Measurements from ENCODE around the gene MYMK. TPM values are rescaled to one million over a fixed set of nuclear protein-coding genes. Genes with fewer than 3 reads are reported as not detected.

MYMK gene
- total RNA-seq, 4 donors from 2014 or later = not detected

- DNase-seq (ENCODE audit: low spot score in 2 of 2) = no peak
- TF ChIP-seq, protein P1, sequence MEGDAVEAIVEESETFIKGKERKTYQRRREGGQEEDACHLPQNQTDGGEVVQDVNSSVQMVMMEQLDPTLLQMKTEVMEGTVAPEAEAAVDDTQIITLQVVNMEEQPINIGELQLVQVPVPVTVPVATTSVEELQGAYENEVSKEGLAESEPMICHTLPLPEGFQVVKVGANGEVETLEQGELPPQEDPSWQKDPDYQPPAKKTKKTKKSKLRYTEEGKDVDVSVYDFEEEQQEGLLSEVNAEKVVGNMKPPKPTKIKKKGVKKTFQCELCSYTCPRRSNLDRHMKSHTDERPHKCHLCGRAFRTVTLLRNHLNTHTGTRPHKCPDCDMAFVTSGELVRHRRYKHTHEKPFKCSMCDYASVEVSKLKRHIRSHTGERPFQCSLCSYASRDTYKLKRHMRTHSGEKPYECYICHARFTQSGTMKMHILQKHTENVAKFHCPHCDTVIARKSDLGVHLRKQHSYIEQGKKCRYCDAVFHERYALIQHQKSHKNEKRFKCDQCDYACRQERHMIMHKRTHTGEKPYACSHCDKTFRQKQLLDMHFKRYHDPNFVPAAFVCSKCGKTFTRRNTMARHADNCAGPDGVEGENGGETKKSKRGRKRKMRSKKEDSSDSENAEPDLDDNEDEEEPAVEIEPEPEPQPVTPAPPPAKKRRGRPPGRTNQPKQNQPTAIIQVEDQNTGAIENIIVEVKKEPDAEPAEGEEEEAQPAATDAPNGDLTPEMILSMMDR (IDR thresholded peaks at IDR 0.05) = no peak
- no peak for TF ChIP-seq POLR2A (IDR thresholded peaks at IDR 0.05)
- 84% methylated on average over 11 to 14 of the region's 14 CpGs for WGBS, 2 donors
- intact Hi-C loops (cut with DNase I; ENCODE audit: low total_unique reads) = no loop called here
- no peak overlapping the region for H3K4me3 ChIP-seq (ENCODE audit: low read depth, poor library complexity, severe bottlenecking)
Measured at GRCh38 chr9:133522073-133522910, 2.5 kb downstream of the MYMK start.

DNA sequence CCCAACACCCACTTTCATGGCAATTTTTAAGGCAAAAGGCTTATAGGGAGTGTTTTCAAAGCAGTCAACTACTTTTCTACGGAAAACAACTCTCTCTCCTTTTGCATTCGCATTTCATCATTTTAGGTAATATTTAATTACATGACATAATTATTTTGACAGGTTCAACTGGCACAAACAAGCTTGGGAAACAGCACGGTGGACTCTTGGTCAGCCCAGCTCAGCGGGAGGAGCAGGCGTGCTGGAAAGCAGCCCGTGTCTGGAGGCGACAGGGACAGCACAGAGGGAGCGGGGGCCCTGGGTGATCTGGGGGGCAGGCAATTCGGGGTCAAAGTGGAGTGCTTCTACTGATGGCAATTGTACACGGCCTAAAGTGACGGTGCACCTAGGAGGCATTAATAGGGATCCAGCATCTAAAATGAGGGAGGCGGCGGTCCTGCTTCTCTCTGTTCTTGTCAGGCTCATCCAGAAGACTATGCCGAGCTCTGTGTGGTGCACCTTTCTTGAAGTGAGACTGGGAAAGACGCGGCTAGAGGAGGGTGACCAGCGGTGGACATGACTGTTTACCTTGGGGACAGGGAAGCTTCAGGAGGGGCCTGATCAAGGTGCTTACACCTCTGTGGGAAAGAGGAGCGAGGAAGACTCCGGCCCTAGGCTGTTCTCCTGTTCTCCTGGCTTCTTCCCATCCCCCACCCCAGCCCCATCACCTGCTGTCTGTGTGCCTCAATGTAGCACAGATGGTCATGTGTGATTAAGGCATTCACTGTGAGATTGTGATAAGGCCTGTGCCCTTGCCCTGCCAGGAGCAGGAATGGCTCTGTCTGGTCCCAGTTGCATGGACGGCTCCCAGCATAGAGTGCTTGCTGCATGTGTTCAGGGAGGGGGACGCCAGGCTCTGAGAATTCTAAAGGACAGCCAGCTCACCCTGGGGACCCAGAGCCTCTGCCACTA, 3.4 kb downstream of the MYMK start:
- H3K4me3 ChIP-seq (ENCODE audit: low read depth, poor library complexity, severe bottlenecking) = no peak overlapping the region
- DNase-seq (ENCODE audit: low spot score in 2 of 2) = no peak
- TF ChIP-seq, protein P1 (IDR thresholded peaks at IDR 0.05) = no peak
- no peak for TF ChIP-seq POLR2A (IDR thresholded peaks at IDR 0.05)
- 90 to 93% methylated on average over 21 of the region's 21 CpGs for WGBS, 2 donors
- intact Hi-C loops (cut with DNase I; ENCODE audit: low total_unique reads) = no loop called here

- WGBS, 2 donors = 80 to 82% methylated on average over 23 of the region's 24 CpGs
- no peak for DNase-seq (ENCODE audit: low spot score in 2 of 2)
- H3K4me3 ChIP-seq (ENCODE audit: low read depth, poor library complexity, severe bottlenecking) = no peak overlapping the region
- TF ChIP-seq POLR2A (IDR thresholded peaks at IDR 0.05) = no peak
- TF ChIP-seq, protein P1 (IDR thresholded peaks at IDR 0.05) = no peak
- intact Hi-C loops (cut with DNase I; ENCODE audit: low total_unique reads) = no loop called here
Measured at GRCh38 chr9:133520121-133520835, 4.5 kb downstream of the MYMK start.

- WGBS, 2 donors = 42 to 44% methylated on average over 7 of the region's 7 CpGs
- no peak for DNase-seq (ENCODE audit: low spot score in 2 of 2)
- no peak for TF ChIP-seq POLR2A (IDR thresholded peaks at IDR 0.05)
- TF ChIP-seq, protein P1 (IDR thresholded peaks at IDR 0.05) = no peak
- no peak overlapping the region for H3K4me3 ChIP-seq (ENCODE audit: low read depth, poor library complexity, severe bottlenecking)
- intact Hi-C loops (cut with DNase I; ENCODE audit: low total_unique reads) = no loop called here
Measured at GRCh38 chr9:133519693-133520092, 5.1 kb downstream of the MYMK start.

DNA sequence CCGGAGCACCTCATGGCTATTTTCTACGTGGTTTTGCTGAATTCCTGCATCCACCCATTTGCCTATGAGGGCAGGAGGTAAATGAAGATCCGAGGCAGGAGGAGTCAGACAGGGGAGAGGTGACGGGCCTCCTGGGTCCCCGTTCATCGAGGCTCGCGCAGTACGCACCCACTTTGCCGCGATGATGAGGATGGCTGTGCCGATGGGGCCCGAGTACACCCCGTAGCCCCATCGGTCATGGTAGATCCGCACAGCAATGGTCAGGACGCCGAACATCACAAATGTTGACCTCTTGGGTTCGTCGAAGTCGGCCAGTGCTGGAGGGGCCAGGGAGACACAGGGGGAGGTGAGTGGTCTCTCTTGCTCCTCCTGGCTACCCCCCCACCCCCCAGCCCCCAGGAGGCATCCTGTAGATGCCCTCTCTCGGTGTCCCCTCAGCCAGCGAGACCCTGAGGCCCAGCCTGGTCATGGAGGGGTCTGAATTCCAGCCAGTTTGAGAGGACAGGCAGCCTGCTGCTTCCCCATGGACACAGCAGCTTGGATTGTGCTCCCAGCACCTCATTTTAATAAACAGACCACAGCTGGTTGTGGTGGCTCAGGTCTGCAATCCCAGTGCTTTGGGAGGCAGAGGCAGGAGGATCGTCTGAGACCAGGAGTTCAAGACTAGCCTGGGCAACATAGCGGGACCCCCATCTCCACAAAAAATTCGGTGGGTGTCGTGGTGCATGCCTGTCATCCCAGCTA, 5.9 kb downstream of the MYMK start:
- WGBS, 2 donors = 88 to 89% methylated on average over 19 to 27 of the region's 27 CpGs
- DNase-seq (ENCODE audit: low spot score in 2 of 2) = no peak
- intact Hi-C loops (cut with DNase I; ENCODE audit: low total_unique reads) = no loop called here
- H3K4me3 ChIP-seq (ENCODE audit: low read depth, poor library complexity, severe bottlenecking) = no peak overlapping the region
- TF ChIP-seq, protein P1 (IDR thresholded peaks at IDR 0.05) = no peak
- TF ChIP-seq POLR2A (IDR thresholded peaks at IDR 0.05) = no peak
